Rectal smooth muscle tissue (tissue), 1 donor: ENCODE results near the gene NAV2.
A peak's percentile ranks its signal among the peaks of the same experiment; 100 is the strongest.
"Not testable (repeated sequence)": the region's sequence is repeated elsewhere in the genome, so short reads cannot be mapped to it uniquely, and the experiment has no call there.

ENCODE experiments used
- H3K27ac ChIP-seq: one replicate; pipeline ENCODE4 v1.7.0; 2013; ENCODE audit warnings: low read depth, low read length, inconsistent platforms
- H3K27me3 ChIP-seq: one replicate; pipeline ENCODE4 v1.7.0; 2013; ENCODE audit warnings: low read length; ENCODE audit not compliant: control insufficient read depth, insufficient read depth
- H3K36me3 ChIP-seq: one replicate; pipeline ENCODE4 v1.7.0; 2013; ENCODE audit warnings: low read length; ENCODE audit not compliant: control insufficient read depth, insufficient read depth
- H3K4me1 ChIP-seq: one replicate; pipeline ENCODE4 v1.7.0; 2013; ENCODE audit warnings: low read length; ENCODE audit not compliant: control insufficient read depth, insufficient read depth
- H3K4me3 ChIP-seq: one replicate; pipeline ENCODE4 v1.7.0; 2013; ENCODE audit warnings: low read length
- H3K9ac ChIP-seq: one replicate; pipeline ENCODE4 v1.7.0; 2013; ENCODE audit warnings: low read length

Gene NAV2

GRCh38 chr11:19879307-19880087 is 166.9 kb downstream of the NAV2 start:
- Histone ChIP-seq H3K4me1 (no peaks in the 10 kb centered on the region), H3K4me3 (no peak overlapping the region), H3K27ac (no peak overlapping the region)

GRCh38 chr11:19880088-19880345 is 167.4 kb downstream of the NAV2 start:
- H3K36me3 ChIP-seq: peaks cover 5% of the 10 kb centered on the region

More at GRCh38 chr11:19879307-19880087, 166.9 kb downstream of the NAV2 start:
- Histone ChIP-seq H3K9ac (no peak overlapping the region), H3K36me3 (peaks cover 5% of the 10 kb centered on the region), H3K27me3 (no peaks in the 10 kb centered on the region)

GRCh38 chr11:19881177-19881576 is 168.5 kb downstream of the NAV2 start:
- H3K27me3 ChIP-seq: no peaks in the 10 kb centered on the region
- H3K4me1 ChIP-seq: no peaks in the 10 kb centered on the region
- no peak overlapping the region for H3K4me3 ChIP-seq
- no peak overlapping the region for H3K27ac ChIP-seq
- no peak overlapping the region for H3K9ac ChIP-seq
- H3K36me3 ChIP-seq: peaks cover 5% of the 10 kb centered on the region

More at GRCh38 chr11:19880088-19880345, 167.4 kb downstream of the NAV2 start:
- Histone ChIP-seq H3K9ac (no peak overlapping the region), H3K4me3 (no peak overlapping the region), H3K27me3 (no peaks in the 10 kb centered on the region), H3K27ac (no peak overlapping the region), H3K4me1 (no peaks in the 10 kb centered on the region)

GRCh38 chr11:19882356-19882755 is 169.7 kb downstream of the NAV2 start:
- H3K9ac ChIP-seq: no peak overlapping the region
- no peaks in the 10 kb centered on the region for H3K27me3 ChIP-seq
- no peaks in the 10 kb centered on the region for H3K4me1 ChIP-seq
- H3K27ac ChIP-seq: no peak overlapping the region
- H3K36me3 ChIP-seq: peaks cover 5% of the 10 kb centered on the region
- H3K4me3 ChIP-seq: no peak overlapping the region

- H3K4me1 ChIP-seq: peaks cover 3% of the 10 kb centered on the region
- H3K27me3 ChIP-seq: no peaks in the 10 kb centered on the region
- no peak overlapping the region for H3K4me3 ChIP-seq
- H3K27ac ChIP-seq: no peak overlapping the region
- H3K9ac ChIP-seq: no peak overlapping the region
- no peaks in the 10 kb centered on the region for H3K36me3 ChIP-seq
Observed at GRCh38 chr11:19886498-19886897, 173.9 kb downstream of the NAV2 start.

- H3K4me3 ChIP-seq: no peak overlapping the region
- no peaks in the 10 kb centered on the region for H3K27me3 ChIP-seq
- H3K9ac ChIP-seq: no peak overlapping the region
- no peaks in the 10 kb centered on the region for H3K36me3 ChIP-seq
- H3K27ac ChIP-seq: no peak overlapping the region
- H3K4me1 ChIP-seq: peaks cover 3% of the 10 kb centered on the region
Observed at GRCh38 chr11:19887842-19888241, 175.2 kb downstream of the NAV2 start.

GRCh38 chr11:19889531-19889930 is 176.9 kb downstream of the NAV2 start:
- H3K27ac ChIP-seq: no peak overlapping the region
- H3K4me1 ChIP-seq: peaks cover 3% of the 10 kb centered on the region
- no peak overlapping the region for H3K9ac ChIP-seq
- H3K4me3 ChIP-seq: no peak overlapping the region
- no peaks in the 10 kb centered on the region for H3K27me3 ChIP-seq
- H3K36me3 ChIP-seq: no peaks in the 10 kb centered on the region

- Histone ChIP-seq H3K27ac (peak overlapping the region; percentile 41), H3K4me1 (peaks cover 3% of the 10 kb centered on the region), H3K36me3 (no peaks in the 10 kb centered on the region)
Observed at GRCh38 chr11:19890308-19890707, 177.7 kb downstream of the NAV2 start.

GRCh38 chr11:19891022-19891421 is 178.4 kb downstream of the NAV2 start:
- Histone ChIP-seq H3K4me1 (peaks cover 3% of the 10 kb centered on the region), H3K27me3 (no peaks in the 10 kb centered on the region), H3K9ac (no peak overlapping the region), H3K36me3 (no peaks in the 10 kb centered on the region), H3K4me3 (no peak overlapping the region), H3K27ac (peak overlapping the region; percentile 41)

More at GRCh38 chr11:19890308-19890707, 177.7 kb downstream of the NAV2 start:
- Histone ChIP-seq H3K4me3 (no peak overlapping the region), H3K9ac (no peak overlapping the region), H3K27me3 (no peaks in the 10 kb centered on the region)

GRCh38 chr11:19892387-19892786 is 179.8 kb downstream of the NAV2 start:
- Histone ChIP-seq H3K27ac (no peak overlapping the region), H3K4me1 (peaks cover 3% of the 10 kb centered on the region), H3K27me3 (no peaks in the 10 kb centered on the region), H3K36me3 (no peaks in the 10 kb centered on the region), H3K9ac (no peak overlapping the region), H3K4me3 (no peak overlapping the region)

- Histone ChIP-seq H3K36me3 (no peaks in the 10 kb centered on the region), H3K4me1 (peaks cover 3% of the 10 kb centered on the region), H3K27me3 (no peaks in the 10 kb centered on the region), H3K27ac (no peak overlapping the region), H3K4me3 (no peak overlapping the region), H3K9ac (no peak overlapping the region)
Observed at GRCh38 chr11:19892876-19893275, 180.2 kb downstream of the NAV2 start.

GRCh38 chr11:19894404-19894803 is 181.8 kb downstream of the NAV2 start:
- H3K4me3 ChIP-seq: no peak overlapping the region
- H3K9ac ChIP-seq: no peak overlapping the region
- H3K36me3 ChIP-seq: no peaks in the 10 kb centered on the region
- H3K4me1 ChIP-seq: peaks cover 3% of the 10 kb centered on the region
- no peak overlapping the region for H3K27ac ChIP-seq
- no peaks in the 10 kb centered on the region for H3K27me3 ChIP-seq

GRCh38 chr11:19895037-19895436 is 182.4 kb downstream of the NAV2 start:
- H3K27me3 ChIP-seq: not testable (repeated sequence)

More at GRCh38 chr11:19895037-19895436, 182.4 kb downstream of the NAV2 start:
- not testable (repeated sequence) for H3K36me3 ChIP-seq, H3K27ac ChIP-seq, H3K9ac ChIP-seq, H3K4me1 ChIP-seq, H3K4me3 ChIP-seq
